T-helper 9 cell (primary cell): Measurements from ENCODE around the gene ATOSA.

ENCODE experiments used
- DNase-seq: peaks from one replicate; pipeline ENCODE4 v3.0.0-alpha.2; 2020
- total RNA-seq, 2 donors: gene quantifications; one replicate each; lab custom pipeline; 2026; lab: John Stamatoyannopoulos, UW

ATOSA gene
- total RNA-seq = 96.1 to 98.0 reads per million in 2 donors

- DNase-seq = peak; percentile 88
These were observed at the start of gene ATOSA for GRCh38 chr15:52679232-52680040. ATOSA (minus strand) TSS chr15:52679388; CDS start chr15:52678021, 1,367 bp downstream.

GRCh38 chr15:52728899-52729298 lies 49.7 kb upstream of the ATOSA start:
- no peak for DNase-seq

GRCh38 chr15:52727815-52728214 lies 48.6 kb upstream of the ATOSA start:
- DNase-seq = no peak

GRCh38 chr15:52726195-52726594 lies 47.0 kb upstream of the ATOSA start:
- no peak for DNase-seq

- no peak for DNase-seq
These were observed 39.4 kb upstream of the ATOSA start for GRCh38 chr15:52718551-52718950.

GRCh38 chr15:52717924-52718323 lies 38.7 kb upstream of the ATOSA start:
- DNase-seq = no peak

- no peak for DNase-seq
These were observed 38.3 kb upstream of the ATOSA start for GRCh38 chr15:52717481-52717880.

- DNase-seq = no peak
These were observed 37.3 kb upstream of the ATOSA start for GRCh38 chr15:52716536-52716935.

GRCh38 chr15:52715411-52715810 lies 36.2 kb upstream of the ATOSA start:
- DNase-seq = no peak

GRCh38 chr15:52714968-52715367 lies 35.8 kb upstream of the ATOSA start:
- no peak for DNase-seq

- DNase-seq = no peak
These were observed 31.7 kb upstream of the ATOSA start for GRCh38 chr15:52710708-52711389.

- no peak for DNase-seq
These were observed 31.0 kb upstream of the ATOSA start for GRCh38 chr15:52710050-52710707.

GRCh38 chr15:52709187-52709981 lies 30.2 kb upstream of the ATOSA start:
- DNase-seq = no peak

GRCh38 chr15:52706091-52706490 lies 26.9 kb upstream of the ATOSA start:
- no peak for DNase-seq

- no peak for DNase-seq
These were observed 23.2 kb upstream of the ATOSA start for GRCh38 chr15:52702390-52702789.

- no peak for DNase-seq
These were observed 20.3 kb upstream of the ATOSA start for GRCh38 chr15:52699457-52699856.

GRCh38 chr15:52698514-52698913 lies 19.3 kb upstream of the ATOSA start:
- DNase-seq = no peak

- no peak for DNase-seq
These were observed 17.9 kb upstream of the ATOSA start for GRCh38 chr15:52697051-52697450.

GRCh38 chr15:52695154-52695553 lies 16.0 kb upstream of the ATOSA start:
- DNase-seq = no peak

- no peak for DNase-seq
These were observed 10.4 kb upstream of the ATOSA start for GRCh38 chr15:52689562-52689961.

- no peak for DNase-seq
These were observed 4.4 kb upstream of the ATOSA start for GRCh38 chr15:52683580-52683979.

GRCh38 chr15:52682781-52683180 lies 3.6 kb upstream of the ATOSA start:
- no peak for DNase-seq

GRCh38 chr15:52682200-52682599 lies 3.0 kb upstream of the ATOSA start:
- no peak for DNase-seq
